OCI-LY3 (cell line): ENCODE data around the gene SYNCRIP.
A peak's percentile ranks its signal among the peaks of the same experiment; 100 is the strongest.
"Not testable (repeated sequence)": the region's sequence is repeated elsewhere in the genome, so short reads cannot be mapped to it uniquely, and the experiment has no call there.

ENCODE experiments used
- H2AFZ ChIP-seq: fragments of 200-600, 300-600 bp; shearing (Covaris generic); 2 replicates; pipeline ENCODE4 v1.6.0; 2014; ENCODE audit warnings: antibody characterized with exemption, low read depth, low read length
- H3K27ac ChIP-seq: fragments of 200-600, 300-600 bp; sonication (generic); 2 replicates; pipeline ENCODE4 v1.5.1; 2014; ENCODE audit warnings: mild to moderate bottlenecking, low read length, moderate library complexity, mixed read lengths
- H3K27me3 ChIP-seq: fragments of 200-600, 300-600 bp; sonication (generic); 2 replicates; pipeline ENCODE4 v1.6.1; 2014; ENCODE audit warnings: low read depth, low read length, mixed read lengths
- H3K36me3 ChIP-seq: fragments of 200-600, 300-600 bp; sonication (generic); replicated peaks from 2 replicates; pipeline ENCODE3; 2014; ENCODE audit warnings: low read depth, low read length, mixed read lengths
- H3K4me1 ChIP-seq: fragments of 300-600, 200-600 bp; sonication (generic); 2 replicates; pipeline ENCODE4 v1.6.1; 2014; ENCODE audit warnings: low read length, mixed read lengths
- H3K4me2 ChIP-seq: fragments of 200-600, 300-600 bp; sonication (generic); 2 replicates; pipeline ENCODE4 v1.6.1; 2014; ENCODE audit warnings: low read length, mixed read lengths
- H3K4me3 ChIP-seq: fragments of 300-600, 200-600 bp; sonication (generic); 2 replicates; pipeline ENCODE4 v1.5.1; 2014; ENCODE audit warnings: antibody characterized with exemption, mild to moderate bottlenecking, low read length, moderate library complexity
- H3K79me2 ChIP-seq: fragments of 300-600, 200-600 bp; shearing (Covaris generic); 2 replicates; pipeline ENCODE4 v1.6.1; 2014; ENCODE audit warnings: mild to moderate bottlenecking, low read length, mixed read lengths
- H3K9ac ChIP-seq: fragments of 300-600, 200-600 bp; shearing (Covaris generic); 2 replicates; pipeline ENCODE4 v1.6.0; 2014; ENCODE audit warnings: mild to moderate bottlenecking, low read length, moderate library complexity
- H3K9me3 ChIP-seq: fragments of 200-600, 300-600 bp; shearing (Covaris generic); 2 replicates; pipeline ENCODE4 v1.6.1; 2014; ENCODE audit warnings: low read length, mixed read lengths; ENCODE audit not compliant: insufficient read depth
- H4K20me1 ChIP-seq: fragments of 200-600, 300-600 bp; sonication (generic); 2 replicates; pipeline ENCODE4 v1.6.1; 2016; ENCODE audit warnings: low read length, mixed read lengths; ENCODE audit not compliant: insufficient read depth
- EZH2phosphoT487 ChIP-seq: fragments of 200-600 bp; shearing (Covaris generic); IDR thresholded peaks from 2 replicates; pipeline ENCODE4 v1.6.1; 2018; ENCODE audit warnings: antibody characterized with exemption, mixed run types, low read depth
- TF ChIP-seq, protein P1 (sequence below): fragments of 200-600, 300-600 bp; sonication (generic); IDR thresholded peaks from 2 replicates; pipeline ENCODE4 v1.5.1; 2014; ENCODE audit warnings: antibody characterized with exemption, low read length, low read depth

The SYNCRIP gene

DNA sequence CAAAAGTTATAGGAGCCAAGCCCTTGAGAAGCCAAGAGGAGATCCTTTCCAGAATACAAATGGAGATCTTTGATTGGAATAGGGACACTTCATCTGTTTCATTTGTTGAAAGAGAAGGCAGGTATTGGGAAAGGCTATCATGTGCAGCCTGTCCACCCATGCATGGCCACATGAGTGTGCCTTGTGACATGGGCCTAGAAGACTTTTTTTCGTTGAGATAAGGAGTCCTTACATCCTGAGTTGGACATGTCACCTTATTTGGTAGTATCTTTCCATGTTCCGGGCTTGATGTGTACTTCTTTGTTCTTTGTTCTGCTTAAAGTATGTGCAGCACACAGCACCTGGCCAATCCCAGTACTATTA lies 42.1 kb upstream of the SYNCRIP start:
- H3K4me1 ChIP-seq, result peaks cover 18% of the 10 kb centered on the region
- no peak overlapping the region for H3K4me3 ChIP-seq
- no peak overlapping the region for H3K9ac ChIP-seq
- peaks cover 8% of the 10 kb centered on the region; the same call in 1 of the 2 replicates for H3K79me2 ChIP-seq
- H4K20me1 ChIP-seq, result no peaks in the 10 kb centered on the region
- TF ChIP-seq, protein P1, sequence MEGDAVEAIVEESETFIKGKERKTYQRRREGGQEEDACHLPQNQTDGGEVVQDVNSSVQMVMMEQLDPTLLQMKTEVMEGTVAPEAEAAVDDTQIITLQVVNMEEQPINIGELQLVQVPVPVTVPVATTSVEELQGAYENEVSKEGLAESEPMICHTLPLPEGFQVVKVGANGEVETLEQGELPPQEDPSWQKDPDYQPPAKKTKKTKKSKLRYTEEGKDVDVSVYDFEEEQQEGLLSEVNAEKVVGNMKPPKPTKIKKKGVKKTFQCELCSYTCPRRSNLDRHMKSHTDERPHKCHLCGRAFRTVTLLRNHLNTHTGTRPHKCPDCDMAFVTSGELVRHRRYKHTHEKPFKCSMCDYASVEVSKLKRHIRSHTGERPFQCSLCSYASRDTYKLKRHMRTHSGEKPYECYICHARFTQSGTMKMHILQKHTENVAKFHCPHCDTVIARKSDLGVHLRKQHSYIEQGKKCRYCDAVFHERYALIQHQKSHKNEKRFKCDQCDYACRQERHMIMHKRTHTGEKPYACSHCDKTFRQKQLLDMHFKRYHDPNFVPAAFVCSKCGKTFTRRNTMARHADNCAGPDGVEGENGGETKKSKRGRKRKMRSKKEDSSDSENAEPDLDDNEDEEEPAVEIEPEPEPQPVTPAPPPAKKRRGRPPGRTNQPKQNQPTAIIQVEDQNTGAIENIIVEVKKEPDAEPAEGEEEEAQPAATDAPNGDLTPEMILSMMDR, result no peak
- TF ChIP-seq EZH2phosphoT487, result no peak
- H3K9me3 ChIP-seq, result no peaks in the 10 kb centered on the region
- no peak overlapping the region for H3K27ac ChIP-seq
- H3K4me2 ChIP-seq, result no peak overlapping the region
- H3K27me3 ChIP-seq, result no peaks in the 10 kb centered on the region
- H2AFZ ChIP-seq, result no peak overlapping the region
- H3K36me3 ChIP-seq, result peaks cover 3% of the 10 kb centered on the region

DNA sequence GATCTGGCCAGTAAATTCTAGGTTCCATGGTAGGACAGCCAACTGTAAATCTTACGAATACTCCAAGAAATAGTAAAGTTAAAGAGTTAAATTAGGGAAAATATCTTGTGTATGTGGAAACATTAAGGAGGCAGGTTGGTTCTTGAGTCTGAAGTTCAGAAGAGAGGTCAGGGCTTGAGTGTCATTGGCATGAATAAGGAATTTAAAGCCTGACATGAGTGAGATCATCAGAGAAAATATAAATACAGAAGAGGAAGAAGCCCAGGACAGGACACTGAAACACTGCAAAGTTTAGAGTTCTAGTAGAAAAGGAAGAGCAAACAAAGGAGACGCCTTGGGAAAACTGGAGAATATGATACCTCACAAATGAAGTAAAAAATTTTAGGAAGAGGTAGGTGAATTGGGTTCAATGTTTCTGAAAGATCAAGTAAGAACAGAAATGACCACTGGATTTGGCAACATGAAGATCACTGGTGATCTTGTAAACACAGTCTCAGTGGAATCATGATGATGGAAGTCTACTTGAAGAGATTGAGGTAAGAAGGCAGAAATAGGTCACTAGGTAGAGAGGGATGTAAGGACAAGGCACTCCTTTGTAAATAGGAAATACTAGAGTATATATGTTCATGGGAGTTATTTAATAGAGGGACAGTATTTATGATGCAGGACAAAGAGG lies 41.6 kb upstream of the SYNCRIP start:
- Histone ChIP-seq H3K27me3 (no peaks in the 10 kb centered on the region), H3K27ac (no peak overlapping the region), H4K20me1 (no peaks in the 10 kb centered on the region), H3K79me2 (peaks cover 11% of the 10 kb centered on the region; the same call in 1 of the 2 replicates), H3K36me3 (peaks cover 3% of the 10 kb centered on the region), H3K9me3 (no peaks in the 10 kb centered on the region), H3K4me2 (no peak overlapping the region), H3K4me1 (peaks cover 18% of the 10 kb centered on the region), H2AFZ (no peak overlapping the region), H3K4me3 (no peak overlapping the region), H3K9ac (no peak overlapping the region)
- no peak for TF ChIP-seq EZH2phosphoT487
- TF ChIP-seq, protein P1, result no peak

DNA sequence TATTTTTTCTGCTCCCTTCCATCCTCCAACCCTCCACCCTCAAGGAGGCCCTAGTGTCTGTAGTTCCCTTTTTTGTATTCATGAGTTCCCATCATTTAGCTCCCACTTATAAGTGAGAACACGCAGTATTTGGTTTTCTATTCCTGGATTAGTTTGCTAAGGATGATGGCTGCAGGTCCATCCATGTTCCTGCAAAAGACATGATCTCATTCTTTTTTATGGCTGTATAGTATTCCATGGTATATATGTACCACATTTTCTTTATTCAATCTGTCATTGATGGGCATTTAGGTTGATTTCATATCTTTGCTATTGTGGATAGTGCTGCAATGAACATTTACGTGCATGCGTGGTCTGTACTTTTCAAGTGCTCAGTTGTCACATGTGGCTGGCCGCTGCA lies 39.2 kb upstream of the SYNCRIP start:
- Histone ChIP-seq H3K36me3 (peaks cover 16% of the 10 kb centered on the region), H3K79me2 (peaks cover 27% of the 10 kb centered on the region), H4K20me1 (peaks cover 12% of the 10 kb centered on the region), H3K4me1 (peaks cover 18% of the 10 kb centered on the region)
- H3K27me3 ChIP-seq, H3K9ac ChIP-seq, H3K4me3 ChIP-seq, H3K27ac ChIP-seq, H3K9me3 ChIP-seq, H2AFZ ChIP-seq, H3K4me2 ChIP-seq: not testable (repeated sequence)

DNA sequence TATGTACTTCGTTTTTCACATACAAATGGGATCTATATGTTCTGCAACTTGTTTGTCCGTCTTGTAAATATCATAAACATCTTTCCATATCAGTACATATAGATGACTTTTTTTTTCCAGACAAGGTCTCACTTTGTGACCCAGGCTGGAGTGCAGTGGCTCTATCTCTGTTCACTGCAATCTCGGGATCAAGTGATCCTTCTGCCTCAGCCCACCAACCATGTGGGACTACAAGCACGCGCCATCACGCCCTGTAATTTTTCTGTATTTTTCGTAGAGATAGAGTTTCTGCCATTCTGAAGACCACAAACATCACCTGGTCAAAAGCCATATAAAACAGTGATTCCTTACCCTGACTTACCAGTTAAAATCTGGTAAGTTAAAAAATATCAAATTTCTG lies 37.7 kb upstream of the SYNCRIP start:
- no peak for TF ChIP-seq EZH2phosphoT487
- TF ChIP-seq, protein P1, result no peak
- H3K36me3 ChIP-seq, result peaks cover 31% of the 10 kb centered on the region
- peaks cover 27% of the 10 kb centered on the region for H4K20me1 ChIP-seq
- H3K9me3 ChIP-seq, result no peaks in the 10 kb centered on the region
- peak overlapping the region; percentile 83 for H3K4me3 ChIP-seq
- H3K4me2 ChIP-seq, result peak overlapping the region; percentile 89
- peak overlapping the region; percentile 98; the same call in 1 of the 2 replicates for H3K27ac ChIP-seq
- peak overlapping the region; percentile 91; the same call in 1 of the 2 replicates for H3K9ac ChIP-seq
- H3K4me1 ChIP-seq, result peaks cover 19% of the 10 kb centered on the region
- peaks cover 42% of the 10 kb centered on the region for H3K79me2 ChIP-seq
- no peaks in the 10 kb centered on the region for H3K27me3 ChIP-seq
- H2AFZ ChIP-seq, result no peak overlapping the region
